ENCODE measurements around the gene ADAMTS6. TPM values are rescaled to one million over a fixed set of nuclear protein-coding genes. Genes with fewer than 3 reads are reported as not detected.

Gene ADAMTS6
- total RNA-seq, 4 donors from 2014 or later: 0.34 to 2.8 (median 2.0) TPM

DNA sequence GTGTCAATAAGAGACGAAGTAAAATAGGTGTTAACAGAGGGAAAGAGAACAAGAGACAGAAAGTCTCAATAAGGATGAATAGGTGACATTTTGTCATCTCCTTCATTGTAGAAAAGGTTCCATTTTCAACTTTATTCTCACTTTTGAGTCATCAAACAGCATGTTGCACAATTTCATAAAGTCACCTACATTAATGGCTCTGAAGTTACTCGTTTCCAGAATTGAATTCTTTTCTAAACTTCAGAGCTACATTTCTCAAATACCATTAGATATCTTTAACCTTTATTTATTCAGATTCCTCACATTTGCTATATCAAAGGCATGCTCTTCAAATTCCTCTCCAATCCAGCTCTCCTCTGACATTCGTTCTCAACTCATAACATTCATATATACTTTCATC lies 13.1 kb downstream of the ADAMTS6 start:
- H3K9me3 ChIP-seq: no peaks in the 10 kb centered on the region
- WGBS: 80% methylated on average over 3 of the region's 3 CpGs
- no peak for DNase-seq (ENCODE audit: low spot score in 2 of 2)
- no peaks in the 10 kb centered on the region for H3K27me3 ChIP-seq
- no peaks in the 10 kb centered on the region for H3K36me3 ChIP-seq
- H3K4me3 ChIP-seq: no peak overlapping the region
- TF ChIP-seq POLR2A (IDR thresholded peaks at IDR 0.05) (no peak), POLR2AphosphoS5 (IDR thresholded peaks at IDR 0.05) (no peak), EP300 (IDR thresholded peaks at IDR 0.05) (no peak)
- TF ChIP-seq, protein P1, sequence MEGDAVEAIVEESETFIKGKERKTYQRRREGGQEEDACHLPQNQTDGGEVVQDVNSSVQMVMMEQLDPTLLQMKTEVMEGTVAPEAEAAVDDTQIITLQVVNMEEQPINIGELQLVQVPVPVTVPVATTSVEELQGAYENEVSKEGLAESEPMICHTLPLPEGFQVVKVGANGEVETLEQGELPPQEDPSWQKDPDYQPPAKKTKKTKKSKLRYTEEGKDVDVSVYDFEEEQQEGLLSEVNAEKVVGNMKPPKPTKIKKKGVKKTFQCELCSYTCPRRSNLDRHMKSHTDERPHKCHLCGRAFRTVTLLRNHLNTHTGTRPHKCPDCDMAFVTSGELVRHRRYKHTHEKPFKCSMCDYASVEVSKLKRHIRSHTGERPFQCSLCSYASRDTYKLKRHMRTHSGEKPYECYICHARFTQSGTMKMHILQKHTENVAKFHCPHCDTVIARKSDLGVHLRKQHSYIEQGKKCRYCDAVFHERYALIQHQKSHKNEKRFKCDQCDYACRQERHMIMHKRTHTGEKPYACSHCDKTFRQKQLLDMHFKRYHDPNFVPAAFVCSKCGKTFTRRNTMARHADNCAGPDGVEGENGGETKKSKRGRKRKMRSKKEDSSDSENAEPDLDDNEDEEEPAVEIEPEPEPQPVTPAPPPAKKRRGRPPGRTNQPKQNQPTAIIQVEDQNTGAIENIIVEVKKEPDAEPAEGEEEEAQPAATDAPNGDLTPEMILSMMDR (IDR thresholded peaks at IDR 0.05): no peak
- H3K4me1 ChIP-seq: no peaks in the 10 kb centered on the region
- no peak overlapping the region for H3K27ac ChIP-seq

DNA sequence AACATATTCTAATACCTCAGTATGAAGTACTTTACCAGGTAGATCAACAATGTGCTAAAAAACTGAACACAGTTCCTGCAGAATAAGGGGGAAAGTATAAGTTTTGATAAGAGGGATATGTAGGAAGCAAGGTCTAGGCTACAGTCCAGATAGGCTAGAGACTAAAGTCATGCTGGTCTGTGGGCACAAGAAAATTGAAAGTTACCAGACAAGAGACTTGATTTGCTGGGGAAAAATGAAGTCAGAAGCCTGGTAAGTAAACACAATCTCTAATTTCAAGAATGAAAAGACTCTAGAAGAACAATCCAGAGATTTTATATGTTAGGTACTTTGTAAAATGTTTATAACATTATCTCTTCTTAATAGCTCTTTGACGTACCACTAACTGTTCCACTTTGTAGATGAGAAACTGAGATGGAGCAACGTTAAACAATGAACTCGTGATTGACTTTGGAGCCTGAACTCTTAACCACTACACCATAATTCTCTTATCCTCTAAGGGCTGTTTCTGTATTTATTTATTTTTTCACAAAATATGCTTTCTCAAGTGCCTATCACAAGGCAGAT lies 19.5 kb downstream of the ADAMTS6 start:
- Histone ChIP-seq H3K4me3 (no peak overlapping the region), H3K4me1 (no peaks in the 10 kb centered on the region), H3K27me3 (no peaks in the 10 kb centered on the region), H3K27ac (no peak overlapping the region), H3K36me3 (no peaks in the 10 kb centered on the region), H3K9me3 (no peaks in the 10 kb centered on the region)
- no peak for DNase-seq (ENCODE audit: low spot score in 2 of 2)
- WGBS: 91% methylated on average over 3 of the region's 3 CpGs
- TF ChIP-seq POLR2A (IDR thresholded peaks at IDR 0.05) (no peak), EP300 (IDR thresholded peaks at IDR 0.05) (no peak), POLR2AphosphoS5 (IDR thresholded peaks at IDR 0.05) (no peak)
- TF ChIP-seq, protein P1 (IDR thresholded peaks at IDR 0.05): no peak

DNA sequence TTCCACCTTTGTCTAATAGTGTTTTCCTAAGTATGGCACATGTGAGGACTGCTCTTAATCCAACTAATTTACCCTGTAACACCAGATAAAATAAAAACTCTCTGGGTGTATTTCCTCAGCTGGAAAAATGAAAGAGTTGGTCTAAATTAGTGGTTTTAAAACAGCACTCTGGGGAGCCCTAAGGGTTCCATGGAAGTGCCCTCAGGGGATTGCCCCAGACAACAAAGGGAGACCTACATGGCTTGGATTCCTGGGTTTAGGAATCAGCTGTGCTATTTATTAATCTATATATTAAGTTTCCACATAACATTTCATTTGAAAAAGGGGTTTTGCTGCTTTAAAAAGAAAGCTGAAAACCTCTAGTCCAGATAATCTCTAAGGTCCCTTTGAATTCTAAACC lies 20.2 kb downstream of the ADAMTS6 start:
- Histone ChIP-seq H3K4me3 (no peak overlapping the region), H3K4me1 (no peaks in the 10 kb centered on the region), H3K9me3 (no peaks in the 10 kb centered on the region), H3K27me3 (no peaks in the 10 kb centered on the region), H3K27ac (no peak overlapping the region), H3K36me3 (no peaks in the 10 kb centered on the region)
- TF ChIP-seq POLR2A (IDR thresholded peaks at IDR 0.05) (no peak), POLR2AphosphoS5 (IDR thresholded peaks at IDR 0.05) (no peak), EP300 (IDR thresholded peaks at IDR 0.05) (no peak)
- TF ChIP-seq, protein P1 (IDR thresholded peaks at IDR 0.05): no peak
- DNase-seq (ENCODE audit: low spot score in 2 of 2): no peak

DNA sequence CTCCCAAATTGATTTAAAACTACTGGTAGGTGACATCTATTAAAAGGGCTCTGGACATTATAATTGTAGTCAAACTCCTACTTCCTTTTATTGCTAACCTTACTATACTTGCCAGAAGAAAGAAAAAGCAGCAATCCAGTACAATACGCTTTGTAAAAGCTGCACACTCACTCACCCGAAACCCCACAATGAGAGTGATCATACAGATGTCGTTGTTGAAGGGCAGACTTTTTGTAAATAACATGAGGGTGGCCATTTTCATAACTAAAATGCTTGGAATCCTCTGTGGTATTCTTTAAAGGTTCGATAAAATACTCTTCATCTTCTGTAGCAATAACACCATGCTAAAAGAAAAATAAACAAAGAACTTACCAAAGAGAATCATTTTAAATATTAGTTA lies 21.7 kb downstream of the ADAMTS6 start:
- Histone ChIP-seq H3K27ac (no peak overlapping the region), H3K9me3 (no peaks in the 10 kb centered on the region), H3K4me3 (no peak overlapping the region), H3K27me3 (no peaks in the 10 kb centered on the region), H3K36me3 (no peaks in the 10 kb centered on the region), H3K4me1 (no peaks in the 10 kb centered on the region)
- no peak for DNase-seq (ENCODE audit: low spot score in 2 of 2)
- WGBS: 89% methylated on average over 4 of the region's 4 CpGs
- TF ChIP-seq POLR2A (IDR thresholded peaks at IDR 0.05): no peak
- no peak for TF ChIP-seq POLR2AphosphoS5 (IDR thresholded peaks at IDR 0.05)
- TF ChIP-seq EP300 (IDR thresholded peaks at IDR 0.05): no peak
- TF ChIP-seq, protein P1 (IDR thresholded peaks at IDR 0.05): no peak

DNA sequence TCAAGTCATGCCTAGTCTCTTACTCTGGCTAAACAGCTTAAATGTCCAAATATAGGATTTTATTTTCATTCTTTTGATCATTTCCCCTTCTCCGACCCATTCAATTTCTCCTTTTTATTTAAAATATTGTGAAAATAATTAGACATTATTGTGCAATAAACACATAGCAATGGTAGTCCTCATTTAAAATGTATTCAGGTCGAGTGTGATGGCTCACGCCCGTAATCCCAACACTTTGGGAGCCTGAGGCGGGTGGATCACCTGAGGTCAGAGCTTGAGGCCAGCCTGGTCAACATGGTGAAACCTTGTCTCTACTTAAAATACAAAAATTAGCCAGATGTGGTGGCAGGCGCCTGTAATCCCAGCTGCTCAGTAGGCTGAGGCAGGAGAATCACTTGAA lies 26.7 kb downstream of the ADAMTS6 start:
- no peak overlapping the region for H3K4me3 ChIP-seq
- no peaks in the 10 kb centered on the region for H3K9me3 ChIP-seq
- no peaks in the 10 kb centered on the region for H3K36me3 ChIP-seq
- WGBS: 94% methylated on average over 6 of the region's 6 CpGs
- DNase-seq (ENCODE audit: low spot score in 2 of 2): no peak
- TF ChIP-seq EP300 (IDR thresholded peaks at IDR 0.05) (no peak), POLR2AphosphoS5 (IDR thresholded peaks at IDR 0.05) (no peak), POLR2A (IDR thresholded peaks at IDR 0.05) (no peak)
- TF ChIP-seq, protein P1 (IDR thresholded peaks at IDR 0.05): no peak
- no peak overlapping the region for H3K27ac ChIP-seq
- no peaks in the 10 kb centered on the region for H3K27me3 ChIP-seq
- H3K4me1 ChIP-seq: no peaks in the 10 kb centered on the region

Data from suprapubic skin (tissue), 4 donors.